Hindlimb muscle (tissue), 1 donor: ENCODE results near the gene SLC10A6. TPM values are rescaled to one million over a fixed set of nuclear protein-coding genes. Genes with fewer than 3 reads are reported as not detected.

ENCODE experiments used
- DNase-seq: peaks from one replicate; pipeline ENCODE4 v3.0.0-alpha.2; 2013
- polyA plus RNA-seq: library from polyadenylated mRNA; unstranded; fragments of 120-200 nt; gene quantifications from one replicate; pipeline ENCODE4 v1.2.1, GENCODE V29; 2013; ENCODE audit not compliant: insufficient read length

Gene SLC10A6
- polyA plus RNA-seq, 1 donor, result 0.26 TPM

DNA sequence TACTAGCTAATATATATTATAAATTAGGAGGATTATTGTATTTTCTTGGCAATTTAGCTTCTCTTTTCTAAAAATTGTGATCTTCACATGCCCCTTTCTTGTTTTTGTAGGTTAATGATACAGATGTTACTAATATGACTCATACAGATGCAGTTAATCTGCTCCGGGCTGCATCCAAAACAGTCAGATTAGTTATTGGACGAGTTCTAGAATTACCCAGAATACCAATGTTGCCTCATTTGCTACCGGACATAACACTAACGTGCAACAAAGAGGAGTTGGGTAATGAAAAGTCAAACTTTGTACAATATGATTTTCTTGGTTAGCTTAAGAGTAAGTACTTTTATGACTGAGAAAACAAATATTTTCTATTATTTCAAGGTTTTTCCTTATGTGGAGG is 74.1 kb downstream of the SLC10A6 start:
- DNase-seq, result no peak

Other genes starting within 250 kb of the SLC10A6 start
- 0.35 TPM for gene C4orf36, start 43.0 kb upstream of the SLC10A6 start, polyA plus RNA-seq
- gene AFF1, start 85.6 kb upstream of the SLC10A6 start, polyA plus RNA-seq, result 28.8 TPM